Endothelial cell of umbilical vein (primary cell): ENCODE data around the gene BCAP31. TPM values are rescaled to one million over a fixed set of nuclear protein-coding genes. Genes with fewer than 3 reads are reported as not detected.
"Not testable (repeated sequence)": the region's sequence is repeated elsewhere in the genome, so short reads cannot be mapped to it uniquely, and the experiment has no call there.

Experiments used
- BruUV-seq: library from RNA; stranded (reverse); fragments of 400-500 nt; replicated peaks from 2 replicates; lab custom pipeline; 2021; lab: Mats Ljungman, UMichigan
- CTCF ChIA-PET: fragments of 300-600, 350-600 bp; sonication (Branson Sonifier 250); formaldehyde crosslinking; loops from one replicate; lab custom pipeline; 2021; ENCODE audit warnings: antibody characterized with exemption, inconsistent platforms; lab: Charles Lee
- POLR2A ChIA-PET: fragments of 300-600, 350-600 bp; sonication (Branson Sonifier 250); formaldehyde crosslinking; loops from one replicate; lab custom pipeline; 2021; ENCODE audit warnings: antibody characterized with exemption, inconsistent platforms; lab: Charles Lee
- DNase-seq: peaks from one replicate; pipeline ENCODE4 v3.0.0-alpha.2; 2011; ENCODE audit warnings: low read depth, low spot score
- FAIRE-seq: peaks from 2 replicates; lab custom pipeline; 2011; peaks lifted over from hg19 to GRCh38; lab: Jason Lieb, UNC
- H2AFZ ChIP-seq: 2 replicates; pipeline ENCODE4 v1.6.0; 2012; ENCODE audit warnings: low read depth, low read length, control low read depth, inconsistent platforms
- H3K27ac ChIP-seq: 2 replicates; pipeline ENCODE4 v1.5.1; 2011; ENCODE audit warnings: low read depth, mild to moderate bottlenecking, control low read depth, low read length, moderate library complexity; ENCODE audit not compliant: insufficient read depth
- H3K27me3 ChIP-seq, 2 experiments: 2 replicates each; pipeline versions ENCODE4 v1.6.0 to v1.6.1; 2011; ENCODE audit warnings: low read length in 2 of 2, mixed read lengths in 1 of 2; ENCODE audit not compliant: control insufficient read depth in 2 of 2, insufficient read depth in 2 of 2
- H3K36me3 ChIP-seq, 2 experiments: 2 replicates in 1 of 2; 3 replicates in 1 of 2; pipeline ENCODE4 v1.5.1; 2011; ENCODE audit warnings: low read length in 2 of 2, mild to moderate bottlenecking in 1 of 2, moderate library complexity in 1 of 2; ENCODE audit not compliant: control insufficient read depth in 2 of 2, insufficient read depth in 2 of 2; ENCODE audit errors: extremely low read depth in 1 of 2
- H3K4me1 ChIP-seq: 3 replicates; pipeline ENCODE4 v1.5.1; 2011; ENCODE audit warnings: mild to moderate bottlenecking, low read length; ENCODE audit not compliant: control insufficient read depth, insufficient read depth; ENCODE audit errors: extremely low read depth
- H3K4me2 ChIP-seq: 2 replicates; pipeline ENCODE4 v1.6.1; 2011; ENCODE audit warnings: low read length, control low read depth, mixed read lengths; ENCODE audit not compliant: insufficient read depth
- H3K4me3 ChIP-seq, 3 experiments: fragments of 200-600 bp in 1 of 3; sonication (generic), shearing (Covaris generic) in 1 of 3; replicated peaks in 1 of 3; 2 replicates each; pipeline ENCODE4 v1.5.1; 2011 to 2016; ENCODE audit warnings: control low read depth in 3 of 3, low read length in 3 of 3, mild to moderate bottlenecking in 2 of 3, inconsistent platforms in 1 of 3, low read depth in 1 of 3, moderate library complexity in 1 of 3; ENCODE audit not compliant: insufficient read depth in 1 of 3
- H3K79me2 ChIP-seq: 2 replicates; pipeline ENCODE4 v1.6.0; 2012; ENCODE audit warnings: low read length, inconsistent platforms; ENCODE audit not compliant: control insufficient read depth, insufficient read depth
- H3K9ac ChIP-seq: replicated peaks from 2 replicates; pipeline ENCODE3; 2011; ENCODE audit warnings: low read length, control low read depth; ENCODE audit not compliant: insufficient read depth; ENCODE audit errors: extremely low read depth
- H3K9me1 ChIP-seq: replicated peaks from 3 replicates; pipeline ENCODE4 v1.6.0; 2011; ENCODE audit warnings: mild to moderate bottlenecking, low read length; ENCODE audit not compliant: control insufficient read depth, insufficient read depth; ENCODE audit errors: extremely low read depth
- H3K9me3 ChIP-seq: replicated peaks from 2 replicates; pipeline ENCODE4 v1.5.1; 2012; ENCODE audit warnings: low read length, inconsistent platforms; ENCODE audit not compliant: control insufficient read depth, insufficient read depth
- H4K20me1 ChIP-seq: replicated peaks from 2 replicates; pipeline ENCODE3; 2011; ENCODE audit warnings: mild to moderate bottlenecking, low read length; ENCODE audit not compliant: control insufficient read depth, insufficient read depth; ENCODE audit errors: extremely low read depth
- dilution Hi-C: fragments of 300-500 bp; cut with MboI; formaldehyde crosslinking; loops from one replicate; pipeline ENCODE4 v1.15.0; 2019; ENCODE audit warnings: low sequenced_read_pairs; ENCODE audit not compliant: extremely low pct_ligation_motif_present
- intact Hi-C: fragments of 100-400 bp; cut with micrococcal nuclease; formaldehyde crosslinking; loops from one replicate; pipeline ENCODE4 v1.10.0; 2022
- polyA plus RNA-seq, 4 experiments: library from polyadenylated mRNA; depleted of rRNA in 3 of 4; stranded (reverse) in 3 of 4; unstranded in 1 of 4; fragments of >200 nt; gene quantifications; 2 replicates each; pipeline versions ENCODE4 v1.2.1 to v1.2.3, GENCODE V29; 2011 to 2012; ENCODE audit warnings: missing spikeins in 1 of 4
- total RNA-seq: library from RNA; stranded (reverse); gene quantifications from 2 replicates; pipeline ENCODE4 v1.2.3, GENCODE V29; 2021

The BCAP31 gene
- total and polyA plus RNA-seq, 2 donors (not counting 3 experiments of a cell fraction or from before 2014, with no cell fraction given), result 169 to 203 TPM

- H3K9me1 ChIP-seq, H3K79me2 ChIP-seq, BruUV-seq, CTCF ChIA-PET, H2AFZ ChIP-seq, H3K4me3 ChIP-seq, H3K4me2 ChIP-seq, intact Hi-C loops, H3K27ac ChIP-seq, FAIRE-seq, H3K27me3 ChIP-seq, H3K9me3 ChIP-seq, DNase-seq, H3K36me3 ChIP-seq, H3K4me1 ChIP-seq, H4K20me1 ChIP-seq, POLR2A ChIA-PET, dilution Hi-C loops, H3K9ac ChIP-seq: not testable (repeated sequence)
Observed at GRCh38 chrX:153742796-153743467, 18.7 kb upstream of the BCAP31 start.

- not testable (repeated sequence) for BruUV-seq, FAIRE-seq, H3K9ac ChIP-seq
Observed at GRCh38 chrX:153742111-153742510, 17.9 kb upstream of the BCAP31 start.

More at GRCh38 chrX:153742111-153742510, 17.9 kb upstream of the BCAP31 start:
- CTCF ChIA-PET, dilution Hi-C loops, H2AFZ ChIP-seq, H3K27ac ChIP-seq, H3K9me3 ChIP-seq, H3K36me3 ChIP-seq, H4K20me1 ChIP-seq, H3K79me2 ChIP-seq, H3K4me3 ChIP-seq, H3K4me1 ChIP-seq, H3K27me3 ChIP-seq, DNase-seq, H3K4me2 ChIP-seq, H3K9me1 ChIP-seq, POLR2A ChIA-PET, intact Hi-C loops: not testable (repeated sequence)
